Renal pelvis (tissue), 12 donors: Measurements from ENCODE around the gene DDX10. TPM values are rescaled to one million over a fixed set of nuclear protein-coding genes. Genes with fewer than 3 reads are reported as not detected.
"Not testable (repeated sequence)": the region's sequence is repeated elsewhere in the genome, so short reads cannot be mapped to it uniquely, and the experiment has no call there.

Source experiments
- DNase-seq: peaks from one replicate; pipeline ENCODE4 v3.0.0-alpha.2; 2013
- long read RNA-seq, 16 experiments: transcript quantifications; one replicate each; lab custom pipeline, GENCODE V29; 2026
- polyA plus RNA-seq, 3 donors: library from polyadenylated mRNA; unstranded; fragments of 120-200 nt; gene quantifications; one replicate each; pipeline ENCODE4 v1.2.1, GENCODE V29; 2013; ENCODE audit not compliant: insufficient read length in 3 of 3

DDX10 gene
- 10 to 100 TPM; 60.6 to 87.9 (median 83.5) TPM for polyA plus RNA-seq
- long read RNA-seq, donor 1, partial matches to known transcripts: 31 of 34 reads
- long read RNA-seq, donor 1, other reads (novel, unspliced or antisense): 0 of 34 reads
- long read RNA-seq, donor 2, partial matches to known transcripts: 43 of 48 reads
- long read RNA-seq, donor 2, other reads (novel, unspliced or antisense): 0 of 48 reads
- long read RNA-seq, donor 3, full-length matches to known transcripts: 6 of 17 reads
- long read RNA-seq, donor 3, partial matches to known transcripts: 11 of 17 reads
- long read RNA-seq, donor 3, other reads (novel, unspliced or antisense): 0 of 17 reads
- long read RNA-seq, donor 4, transcript DDX10-205 (2 exons, 372 nt): major isoform, 6 of 39 reads
- long read RNA-seq, donor 4, partial matches to known transcripts: 30 of 39 reads
- long read RNA-seq, donor 4, other reads (novel, unspliced or antisense): 0 of 39 reads
- long read RNA-seq, donor 5, partial matches to known transcripts: 8 of 12 reads
- long read RNA-seq, donor 5, other reads (novel, unspliced or antisense): 0 of 12 reads
- long read RNA-seq, donor 6, partial matches to known transcripts: 14 of 16 reads
- long read RNA-seq, donor 6, other reads (novel, unspliced or antisense): 0 of 16 reads
- long read RNA-seq, donor 7, full-length matches to known transcripts: 12 of 24 reads
- long read RNA-seq, donor 7, partial matches to known transcripts: 12 of 24 reads
- long read RNA-seq, donor 7, other reads (novel, unspliced or antisense): 0 of 24 reads
- long read RNA-seq, donor 8: 0 reads
- long read RNA-seq, donor 9, full-length matches to known transcripts: 7 of 27 reads
- long read RNA-seq, donor 9, partial matches to known transcripts: 20 of 27 reads
- long read RNA-seq, donor 9, other reads (novel, unspliced or antisense): 0 of 27 reads
- long read RNA-seq, donor 10, full-length matches to known transcripts: 7 of 28 reads
- long read RNA-seq, donor 10, partial matches to known transcripts: 21 of 28 reads
- long read RNA-seq, donor 10, other reads (novel, unspliced or antisense): 0 of 28 reads
- long read RNA-seq, donor 11, partial matches to known transcripts: 5 of 7 reads
- long read RNA-seq, donor 11, other reads (novel, unspliced or antisense): 0 of 7 reads
- long read RNA-seq, donor 12, partial matches to known transcripts: 25 of 28 reads
- long read RNA-seq, donor 12, other reads (novel, unspliced or antisense): 0 of 28 reads
- long read RNA-seq, donor 13, partial matches to known transcripts: 6 of 9 reads
- long read RNA-seq, donor 13, other reads (novel, unspliced or antisense): 0 of 9 reads
- long read RNA-seq, donor 14: 0 reads
- long read RNA-seq, donor 15, full-length matches to known transcripts: 9 of 21 reads
- long read RNA-seq, donor 15, partial matches to known transcripts: 12 of 21 reads
- long read RNA-seq, donor 15, other reads (novel, unspliced or antisense): 0 of 21 reads
- long read RNA-seq, donor 16, full-length matches to known transcripts: 10 of 28 reads
- long read RNA-seq, donor 16, partial matches to known transcripts: 18 of 28 reads
- long read RNA-seq, donor 16, other reads (novel, unspliced or antisense): 0 of 28 reads

GRCh38 chr11:108664730-108665525 is at the start of gene DDX10:
TSS of gene DDX10 (plus strand) at chr11:108665069. CDS start at chr11:108665154, 85 bp downstream.
- peak; percentile 98 for DNase-seq

- no peak for DNase-seq
These were observed 48.3 kb upstream of the DDX10 start for GRCh38 chr11:108616549-108616948.

- DNase-seq: no peak
These were observed 47.8 kb upstream of the DDX10 start for GRCh38 chr11:108617055-108617454.

GRCh38 chr11:108618529-108618928 is 46.3 kb upstream of the DDX10 start:
- DNase-seq: no peak

- no peak for DNase-seq
These were observed 43.7 kb upstream of the DDX10 start for GRCh38 chr11:108620958-108621772.

- DNase-seq: no peak
These were observed 42.5 kb upstream of the DDX10 start for GRCh38 chr11:108622341-108622740.

- DNase-seq: no peak
These were observed 40.5 kb upstream of the DDX10 start for GRCh38 chr11:108624196-108624925.

- no peak for DNase-seq
These were observed 36.5 kb upstream of the DDX10 start for GRCh38 chr11:108628326-108628725.

GRCh38 chr11:108628812-108629211 is 36.1 kb upstream of the DDX10 start:
- no peak for DNase-seq

- DNase-seq: no peak
These were observed 35.6 kb upstream of the DDX10 start for GRCh38 chr11:108629274-108629673.

GRCh38 chr11:108632041-108632704 is 32.7 kb upstream of the DDX10 start:
- DNase-seq: no peak

GRCh38 chr11:108635106-108635505 is 29.8 kb upstream of the DDX10 start:
- no peak for DNase-seq

- DNase-seq: no peak
These were observed 28.6 kb upstream of the DDX10 start for GRCh38 chr11:108636222-108636621.

- DNase-seq: no peak
These were observed 25.7 kb upstream of the DDX10 start for GRCh38 chr11:108639146-108639545.

GRCh38 chr11:108641752-108642151 is 23.1 kb upstream of the DDX10 start:
- not testable (repeated sequence) for DNase-seq

GRCh38 chr11:108643974-108644373 is 20.9 kb upstream of the DDX10 start:
- no peak for DNase-seq

- DNase-seq: no peak
These were observed 18.9 kb upstream of the DDX10 start for GRCh38 chr11:108645970-108646369.

- no peak for DNase-seq
These were observed 17.5 kb upstream of the DDX10 start for GRCh38 chr11:108647387-108647700.
